ENCODE measurements around the gene TRMT2B.
"Not testable (repeated sequence)": the region's sequence is repeated elsewhere in the genome, so short reads cannot be mapped to it uniquely, and the experiment has no call there.

The TRMT2B gene

GRCh38 chrX:100995469-100995868 lies 56.4 kb downstream of the TRMT2B start:
- DNase-seq, result peak; percentile 92
- no peaks in the 10 kb centered on the region for H3K27me3 ChIP-seq (replicated peaks)
- peak overlapping the region; percentile 78 for H3K27ac ChIP-seq
- in situ Hi-C loops (cut with HindIII; ENCODE audit: low pct_ligation_motif_present, low sequenced_read_pairs), result no loop called here
- H3K4me3 ChIP-seq (ENCODE audit: low read depth, low read length), result no peak overlapping the region
- TF ChIP-seq CTCF (IDR thresholded peaks at IDR 0.05; ENCODE audit: low read depth, low read length, missing control alignments), result no peak
- H3K36me3 ChIP-seq (replicated peaks), result no peaks in the 10 kb centered on the region

- H3K4me3 ChIP-seq (ENCODE audit: low read depth, low read length), result no peak overlapping the region
- H3K27ac ChIP-seq, result peak overlapping the region; percentile 78
- no peaks in the 10 kb centered on the region for H3K36me3 ChIP-seq (replicated peaks)
- no peak for TF ChIP-seq CTCF (IDR thresholded peaks at IDR 0.05; ENCODE audit: low read depth, low read length, missing control alignments)
- DNase-seq, result peak; percentile 32
- in situ Hi-C loops (cut with HindIII; ENCODE audit: low pct_ligation_motif_present, low sequenced_read_pairs), result no loop called here
- no peaks in the 10 kb centered on the region for H3K27me3 ChIP-seq (replicated peaks)
These were observed 57.3 kb downstream of the TRMT2B start for GRCh38 chrX:100994352-100995281.

GRCh38 chrX:100990139-100990538 lies 61.8 kb downstream of the TRMT2B start:
- in situ Hi-C loops (cut with HindIII; ENCODE audit: low pct_ligation_motif_present, low sequenced_read_pairs), result no loop called here
- H3K27me3 ChIP-seq (replicated peaks), result no peaks in the 10 kb centered on the region
- TF ChIP-seq CTCF (IDR thresholded peaks at IDR 0.05; ENCODE audit: low read depth, low read length, missing control alignments), result no peak
- H3K36me3 ChIP-seq (replicated peaks), result no peaks in the 10 kb centered on the region
- H3K4me3 ChIP-seq (ENCODE audit: low read depth, low read length), result no peak overlapping the region
- DNase-seq, result no peak
- no peak overlapping the region for H3K27ac ChIP-seq

- in situ Hi-C loops (cut with HindIII; ENCODE audit: low pct_ligation_motif_present, low sequenced_read_pairs), result no loop called here
- H3K4me3 ChIP-seq (ENCODE audit: low read depth, low read length), result no peak overlapping the region
- DNase-seq, result no peak
- TF ChIP-seq CTCF (IDR thresholded peaks at IDR 0.05; ENCODE audit: low read depth, low read length, missing control alignments), result no peak
- no peaks in the 10 kb centered on the region for H3K27me3 ChIP-seq (replicated peaks)
- H3K36me3 ChIP-seq (replicated peaks), result no peaks in the 10 kb centered on the region
- H3K27ac ChIP-seq, result no peak overlapping the region
These were observed 67.1 kb downstream of the TRMT2B start for GRCh38 chrX:100984818-100985217.

- in situ Hi-C loops (cut with HindIII; ENCODE audit: low pct_ligation_motif_present, low sequenced_read_pairs); H3K27ac ChIP-seq; DNase-seq: not testable (repeated sequence)
These were observed 70.4 kb downstream of the TRMT2B start for GRCh38 chrX:100981498-100981845.

GRCh38 chrX:100980608-100981497 lies 71.1 kb downstream of the TRMT2B start:
- H3K27me3 ChIP-seq (replicated peaks), result no peaks in the 10 kb centered on the region
- in situ Hi-C loops (cut with HindIII; ENCODE audit: low pct_ligation_motif_present, low sequenced_read_pairs), result no loop called here
- DNase-seq, result peak; percentile 73
- no peak for TF ChIP-seq CTCF (IDR thresholded peaks at IDR 0.05; ENCODE audit: low read depth, low read length, missing control alignments)
- peak overlapping the region; percentile 32 for H3K27ac ChIP-seq
- no peaks in the 10 kb centered on the region for H3K36me3 ChIP-seq (replicated peaks)
- H3K4me3 ChIP-seq (ENCODE audit: low read depth, low read length), result no peak overlapping the region

More at GRCh38 chrX:100981498-100981845, 70.4 kb downstream of the TRMT2B start:
- not testable (repeated sequence) for H3K36me3 ChIP-seq (replicated peaks); H3K27me3 ChIP-seq (replicated peaks); H3K4me3 ChIP-seq (ENCODE audit: low read depth, low read length)
